K562 (cell line): Measurements from ENCODE around the gene INPP5D. TPM values are rescaled to one million over a fixed set of nuclear protein-coding genes. Genes with fewer than 3 reads are reported as not detected.

Experiments used
- ATAC-seq: fragments of 200-7000 bp; cut with Tn5 transposase; 3 replicates; pipeline ENCODE4 v1.9.1; 2020; ENCODE audit warnings: moderate library complexity
- BruUV-seq: library from RNA; stranded (reverse); fragments of 400-500 nt; replicated peaks from 2 replicates; lab custom pipeline; 2021; lab: Mats Ljungman, UMichigan
- CTCF ChIA-PET: fragments of 300-600 bp; formaldehyde crosslinking; extraction: SDS; loops from one replicate; lab custom pipeline; 2021; ENCODE audit warnings: low intra/inter-chr PET ratio; lab: Yijun Ruan, JAX
- POLR2A ChIA-PET: fragments of 300-600, 350-650 bp; sonication (Branson Sonifier 250); formaldehyde crosslinking; extraction: SDS; loops from one replicate; lab custom pipeline; 2021; ENCODE audit warnings: antibody characterized with exemption, inconsistent platforms; lab: Yijun Ruan, JAX
- DNase-seq, 4 experiments: peaks; one replicate each; pipeline versions ENCODE4 v3.0.0 to v3.0.0-alpha.2; 2011 to 2018; ENCODE audit warnings: low spot score in 3 of 4, mixed read lengths in 3 of 4; ENCODE audit errors: extremely low read depth in 1 of 4
- FAIRE-seq: peaks from 2 replicates; lab custom pipeline; 2011; peaks lifted over from hg19 to GRCh38; lab: Jason Lieb, UNC
- H2AFZ ChIP-seq: 2 replicates; pipeline ENCODE4 v1.6.0; 2011; ENCODE audit warnings: low read depth, low read length, control low read depth, inconsistent platforms
- H3K27ac ChIP-seq: fragments of 200-600 bp; 3 replicates; pipeline ENCODE4 v1.8.0; 2011; ENCODE audit warnings: low read depth, mild to moderate bottlenecking, control low read depth, inconsistent platforms, low read length, moderate library complexity, mixed read lengths; ENCODE audit errors: extremely low read depth
- H3K27me3 ChIP-seq, 2 experiments: fragments of 300-600 bp in 1 of 2; 2 replicates in 1 of 2; 3 replicates in 1 of 2; pipeline versions ENCODE4 v1.6.0 to v1.8.0; 2011; ENCODE audit warnings: inconsistent platforms in 2 of 2, low read length in 2 of 2, mild to moderate bottlenecking in 1 of 2, mixed read lengths in 1 of 2, moderate library complexity in 1 of 2; ENCODE audit not compliant: control insufficient read depth in 2 of 2, insufficient read depth in 2 of 2
- H3K36me3 ChIP-seq: fragments of 300-600 bp; 3 replicates; pipeline ENCODE4 v1.8.0; 2011; ENCODE audit warnings: mild to moderate bottlenecking, low read length, inconsistent platforms; ENCODE audit not compliant: control insufficient read depth, insufficient read depth
- H3K4me1 ChIP-seq, 2 experiments: fragments of 200-600 bp in 1 of 2; replicated peaks in 1 of 2; 2 replicates in 1 of 2; 3 replicates in 1 of 2; pipeline versions ENCODE4 v1.5.1 to v1.8.0; 2011; ENCODE audit warnings: inconsistent platforms in 2 of 2, low read length in 2 of 2, mild to moderate bottlenecking in 1 of 2, mixed read lengths in 1 of 2, moderate library complexity in 1 of 2; ENCODE audit not compliant: control insufficient read depth in 2 of 2, insufficient read depth in 2 of 2
- H3K4me2 ChIP-seq: 2 replicates; pipeline ENCODE4 v1.6.1; 2011; ENCODE audit warnings: low read length, control low read depth, inconsistent platforms, mixed read lengths; ENCODE audit not compliant: insufficient read depth
- H3K4me3 ChIP-seq: fragments of 200-600 bp; sonication (generic), shearing (Covaris generic); 2 replicates; pipeline ENCODE4 v1.5.1; 2016; ENCODE audit warnings: control low read depth, inconsistent platforms
- H3K79me2 ChIP-seq: fragments of 200-600 bp; 3 replicates; pipeline ENCODE4 v1.8.0; 2011; ENCODE audit warnings: low read length, inconsistent platforms; ENCODE audit not compliant: control insufficient read depth, insufficient read depth
- H3K9ac ChIP-seq, 2 experiments: 2 replicates each; pipeline versions ENCODE4 v1.6.0 to v1.6.1; 2011; ENCODE audit warnings: low read depth in 2 of 2, low read length in 2 of 2, control low read depth in 1 of 2, inconsistent platforms in 1 of 2, mild to moderate bottlenecking in 1 of 2, mixed read lengths in 1 of 2; ENCODE audit not compliant: insufficient read depth in 1 of 2
- H3K9me1 ChIP-seq: one replicate; pipeline ENCODE4 v1.6.0; 2011; ENCODE audit warnings: inconsistent platforms, mild to moderate bottlenecking, low read length, moderate library complexity; ENCODE audit not compliant: control insufficient read depth, insufficient read depth
- H3K9me3 ChIP-seq: replicated peaks from 2 replicates; pipeline ENCODE4 v1.5.1; 2011; ENCODE audit warnings: low read depth, low read length, inconsistent platforms; ENCODE audit not compliant: control insufficient read depth, insufficient read depth
- H4K20me1 ChIP-seq: replicated peaks from 2 replicates; pipeline ENCODE4 v1.6.1; 2011; ENCODE audit warnings: low read length, inconsistent platforms, mixed read lengths; ENCODE audit not compliant: control insufficient read depth, insufficient read depth
- CHCHD3 ChIP-seq: fragments of 250-450 bp; sonication (Bioruptor Pico); IDR thresholded peaks from 2 replicates; pipeline ENCODE4 v2.1.2; 2022; ENCODE audit warnings: mild to moderate bottlenecking
- DDX20 ChIP-seq: fragments of 450-650 bp; IDR thresholded peaks from 2 replicates; pipeline ENCODE4 v1.6.1; 2016; ENCODE audit warnings: missing genetic modification characterization, low read depth, mild to moderate bottlenecking, missing compliant biosample characterization, moderate library complexity
- ELK1 ChIP-seq: sonication (generic); formaldehyde crosslinking; IDR thresholded peaks from 2 replicates; pipeline ENCODE4 v1.8.1; 2022; ENCODE audit warnings: missing genetic modification reagents
- FOS ChIP-seq: IDR thresholded peaks from 3 replicates; pipeline ENCODE4 v1.6.1; 2011; ENCODE audit not compliant: insufficient read length; ENCODE audit errors: extremely low read depth
- NCOA1 ChIP-seq: fragments of 450-650 bp; IDR thresholded peaks from 2 replicates; pipeline ENCODE4 v1.6.1; 2016; ENCODE audit warnings: low read depth
- RAD21 ChIP-seq, 2 experiments: fragments of 250-450 bp in 1 of 2; fragments of 450-650 bp in 1 of 2; sonication (Bioruptor Pico) in 1 of 2; formaldehyde crosslinking in 1 of 2; IDR thresholded peaks in 1 of 2; conservative IDR thresholded peaks in 1 of 2; 2 replicates each; pipeline versions ENCODE4 v1.4.0 to v1.8.0; 2020 to 2022; ENCODE audit warnings: mild to moderate bottlenecking in 2 of 2, moderate library complexity in 1 of 2
- SMARCE1 ChIP-seq: fragments of 450-650 bp; IDR thresholded peaks from 2 replicates; pipeline ENCODE4 v1.7.1; 2016; ENCODE audit warnings: mild to moderate bottlenecking
- TBL1XR1 ChIP-seq, 2 experiments: IDR thresholded peaks; 2 replicates each; pipeline ENCODE4 v1.6.1; 2012; ENCODE audit warnings: improper control_type of control experiment in 2 of 2, low read length in 2 of 2, mild to moderate bottlenecking in 1 of 2
- TEAD1 ChIP-seq, 2 experiments: fragments of 450-650 bp in 1 of 2; sonication (generic) in 1 of 2; formaldehyde crosslinking; IDR thresholded peaks; 2 replicates each; pipeline versions ENCODE4 v1.4.0 to v1.8.0; 2020 to 2022; ENCODE audit warnings: mild to moderate bottlenecking in 2 of 2, missing genetic modification reagents in 1 of 2
- TRIM28 ChIP-seq: fragments of 450-650 bp; IDR thresholded peaks from 2 replicates; pipeline ENCODE4 v1.6.1; 2017
- ZNF184 ChIP-seq: sonication (generic); formaldehyde crosslinking; IDR thresholded peaks from 2 replicates; pipeline ENCODE4 v1.5.0; 2020; ENCODE audit warnings: missing genetic modification reagents
- ZNF407 ChIP-seq: fragments of 450-650 bp; IDR thresholded peaks from 2 replicates; pipeline ENCODE4 v1.6.1; 2016; ENCODE audit warnings: low read depth
- ZNF668 ChIP-seq: fragments of 250-450 bp; sonication (Bioruptor Pico); IDR thresholded peaks from 2 replicates; pipeline ENCODE4 v1.8.0; 2022; ENCODE audit warnings: mild to moderate bottlenecking, inconsistent platforms
- WGBS: fragments of 100-300 bp; shearing (Covaris generic); methylation state at CpG from one replicate; pipeline ENCODE4 v1.1.6; 2016; ENCODE audit warnings: low coverage, mixed read lengths; ENCODE audit not compliant: insufficient coverage; ENCODE audit errors: missing lambda C conversion rate; 5-methylcytosine and 5-hydroxymethylcytosine counted together
- in situ Hi-C: fragments of 300-500 bp; cut with MboI; formaldehyde crosslinking; loops from 4 replicates; pipeline ENCODE4 v1.15.0; 2018; ENCODE audit warnings: inconsistent platforms, mixed read lengths
- intact Hi-C: fragments of 100-400 bp; cut with micrococcal nuclease; formaldehyde crosslinking; loops from 2 replicates; pipeline ENCODE4 v1.14.2; 2022
- polyA plus RNA-seq, 8 experiments: library from polyadenylated mRNA; depleted of rRNA in 4 of 8; stranded (reverse) in 5 of 8; unstranded in 3 of 8; fragments of >200 nt; fragmentation: Nextera tagmentation in 2 of 8; fragmentation: Illumina TruSeq in 1 of 8; extraction: Ambion mirVana in 2 of 8; extraction: Trizol in 1 of 8; gene quantifications; 2 replicates each; pipeline versions ENCODE4 v1.2.1 to v1.2.3, GENCODE V29; 2011 to 2014; ENCODE audit warnings: inconsistent platforms in 1 of 8, missing spikeins in 1 of 8
- total RNA-seq, 7 experiments: library from RNA; depleted of rRNA in 6 of 7; stranded (reverse); fragments of >200 nt in 6 of 7; fragmentation: Illumina TruSeq in 2 of 7; extraction: Trizol in 2 of 7; gene quantifications; 2 replicates each; pipeline versions ENCODE4 v1.2.1 to v1.2.3, GENCODE V29; 2011 to 2021; ENCODE audit warnings: low replicate concordance in 1 of 7

The INPP5D gene
- total and polyA plus RNA-seq, 9 of the 15 experiments (the other 6 are each of a cell fraction or from before 2014, with no cell fraction given): 0.55 to 6.2 (median 2.2) TPM

- BruUV-seq: no TSS peak
- in situ Hi-C loops: no loop called here
- CTCF ChIA-PET: no interaction called here
- intact Hi-C loops: no loop called here
- H3K4me1 ChIP-seq: no peaks in the 10 kb centered on the region
- ATAC-seq: no peak
- no peaks in the 10 kb centered on the region for H3K79me2 ChIP-seq
- no peak for FAIRE-seq
- H3K27me3 ChIP-seq: peaks cover 0 to 15% of the 10 kb centered on the region in 2 experiments; a peak in 2 of 5 replicates
- no peaks in the 10 kb centered on the region for H3K9me3 ChIP-seq
- no peak for TF ChIP-seq TBL1XR1 (IDR thresholded peaks at IDR 0.05; ENCODE audit: low read length in 2 of 2)
- TF ChIP-seq ZNF668 (CRISPR knock-in tag): no peak
- no peak for TF ChIP-seq FOS
- no peak for TF ChIP-seq ZNF184 (CRISPR knock-in tag)
- TF ChIP-seq TEAD1 (CRISPR knock-in tag; IDR thresholded peaks at IDR 0.05): no peak
- TF ChIP-seq ZNF407: no peak
- TF ChIP-seq TRIM28: no peak
- TF ChIP-seq DDX20 (tag): no peak
- TF ChIP-seq RAD21 (CRISPR knock-in tag; conservative IDR thresholded peaks at IDR 0.05 in 1 of 2, IDR thresholded peaks at IDR 0.05 in 1 of 2): no peak
- no peak for TF ChIP-seq SMARCE1
- no peak for TF ChIP-seq NCOA1
- no peak for TF ChIP-seq CHCHD3 (CRISPR knock-in tag)
- TF ChIP-seq ELK1 (CRISPR knock-in tag): no peak
- TF ChIP-seq, all 486 proteins: peak for 0
- no peak for DNase-seq
- Histone ChIP-seq H3K4me2 (no peak overlapping the region), H3K27ac (no peak overlapping the region), H3K9ac (no peak overlapping the region), H2AFZ (no peak overlapping the region), H3K36me3 (no peaks in the 10 kb centered on the region), H4K20me1 (no peaks in the 10 kb centered on the region), H3K4me3 (no peak overlapping the region), H3K9me1 (no peaks in the 10 kb centered on the region)
- WGBS: 20% methylated on average over 1 of the region's 1 CpG
- POLR2A ChIA-PET: interaction anchor here (0.5 to 0.7 kb wide), 2 partner anchors 21 to 35 kb away, joined by 3 read pairs; partner anchors contain the start of gene NEU2
Observed at GRCh38 chr2:233011702-233012131, 48.4 kb upstream of the INPP5D start.
